Activated T-cell treated with anti-CD3 and anti-CD28 coated beads for 4 hours (primary cell): Measurements from ENCODE around the gene CDH4.

ENCODE experiments used
- DNase-seq: peaks from one replicate; pipeline ENCODE4 v3.0.0-alpha.2; 2020

The CDH4 gene

GRCh38 chr20:61816606-61817460, 564.8 kb downstream of the CDH4 start:
- no peak for DNase-seq

DNA sequence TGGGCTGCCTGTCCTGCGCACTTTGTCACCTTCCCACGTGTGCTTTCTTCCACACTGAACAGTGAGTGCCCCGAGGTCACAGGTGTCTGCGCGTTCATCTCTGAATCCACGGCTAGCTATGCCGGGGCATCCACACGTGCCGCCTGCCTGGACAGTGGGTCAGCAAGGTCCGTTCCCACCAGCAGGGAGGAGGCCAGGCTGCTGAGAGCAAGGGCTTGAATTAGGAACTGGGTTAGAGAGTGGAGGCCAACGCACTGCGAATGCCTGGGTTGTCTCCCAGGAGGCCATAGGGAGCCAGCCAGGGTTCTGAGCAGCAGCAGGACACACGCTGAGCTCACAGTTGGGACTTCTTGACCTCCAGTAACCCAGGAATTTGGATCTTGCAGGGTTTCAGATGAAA, 565.5 kb downstream of the CDH4 start:
- DNase-seq, result no peak

DNA sequence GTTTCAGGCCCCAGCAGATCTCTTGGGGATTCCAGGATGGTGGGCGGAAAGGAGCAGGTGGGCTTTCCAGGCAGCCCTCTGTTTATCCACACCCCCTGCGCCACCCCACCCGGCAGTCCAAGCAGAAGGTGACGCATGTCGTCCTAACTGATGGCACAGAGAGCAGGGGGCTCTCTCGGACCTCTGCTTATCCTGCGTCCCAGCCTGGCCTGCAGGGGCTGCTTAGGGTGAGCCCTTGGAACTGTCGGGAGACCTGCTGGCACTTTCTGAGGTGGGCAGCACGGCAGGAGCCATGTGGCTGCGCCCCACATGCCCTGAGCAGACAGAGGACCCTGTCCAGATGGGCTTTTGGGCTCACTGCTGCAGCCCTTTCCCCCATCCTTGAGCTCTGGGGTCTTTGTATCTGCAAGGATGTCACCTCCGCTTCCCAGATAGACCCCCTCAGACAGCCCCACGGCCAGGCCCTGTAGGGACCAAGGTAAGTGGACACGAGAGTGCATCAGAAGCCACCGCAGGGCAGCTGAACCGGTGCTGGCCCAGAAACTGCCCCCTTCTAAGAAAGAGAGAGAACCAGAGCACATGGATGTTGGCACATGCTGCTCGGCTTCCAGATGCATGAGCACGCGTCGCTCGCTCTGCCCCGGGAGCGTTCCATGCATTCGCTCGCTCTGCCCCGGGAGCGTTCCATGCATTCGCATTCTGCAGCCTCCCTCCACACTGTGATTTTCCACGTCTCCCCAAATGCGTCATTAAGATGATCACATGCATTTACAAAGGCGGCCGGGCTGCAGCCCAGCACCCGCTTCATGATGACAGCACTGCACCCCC, 566.9 kb downstream of the CDH4 start:
- DNase-seq, result no peak

DNA sequence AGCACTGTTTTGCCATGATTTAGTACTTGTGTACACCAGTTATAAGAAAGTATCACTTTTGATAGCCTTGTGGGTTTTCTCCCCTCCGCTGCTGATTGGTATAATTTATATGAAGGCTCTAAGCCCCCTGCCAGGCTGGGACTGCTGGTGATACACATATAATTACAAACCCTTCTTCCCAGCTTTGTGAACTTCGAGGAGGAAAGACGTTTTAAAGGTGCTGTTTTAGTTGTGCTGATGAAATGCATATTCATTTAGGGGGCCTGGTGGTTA, 567.4 kb downstream of the CDH4 start:
- DNase-seq, result no peak

DNA sequence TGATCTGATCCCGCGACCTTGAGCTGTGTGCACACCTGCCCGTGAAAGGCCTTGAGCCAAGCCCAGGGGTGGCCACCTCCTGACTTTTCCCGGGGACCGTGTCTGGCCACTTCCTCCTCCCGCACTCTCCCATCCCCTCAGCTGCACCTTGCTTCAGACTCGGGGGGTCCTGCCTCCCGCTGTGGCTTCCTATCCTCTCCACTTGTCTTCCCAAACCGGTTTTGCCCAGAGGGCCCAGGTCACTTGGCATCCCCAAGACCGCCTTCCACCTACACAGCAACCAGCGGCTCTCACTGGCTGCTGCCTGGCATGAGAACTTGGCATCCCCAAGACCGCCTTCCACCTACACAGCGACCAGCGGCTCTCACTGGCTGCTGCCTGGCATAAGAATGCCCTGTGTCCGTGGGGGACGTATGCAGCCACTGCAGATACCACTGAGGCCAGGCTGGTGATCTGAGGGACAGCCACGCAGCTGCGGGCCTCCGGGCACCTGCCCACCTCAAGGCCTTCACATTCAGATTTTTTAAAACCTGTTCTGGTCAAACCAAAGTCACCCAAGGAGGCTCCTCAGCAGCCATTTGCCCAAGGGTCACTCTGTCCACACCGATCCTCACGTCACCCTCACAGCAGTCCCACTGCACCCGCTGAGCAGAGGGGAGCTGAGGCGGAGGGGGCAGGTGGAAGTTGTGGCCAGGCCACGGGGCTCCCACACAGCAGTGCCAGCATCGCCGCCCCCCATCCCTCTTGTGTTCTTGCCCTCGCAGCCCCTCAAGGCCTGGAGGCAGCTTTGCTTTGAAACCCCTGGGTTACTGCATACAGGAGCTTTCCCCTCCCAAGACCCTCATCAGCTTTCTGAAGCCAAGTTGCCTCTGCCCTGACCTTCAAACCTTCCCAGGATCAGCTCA, 568.1 kb downstream of the CDH4 start:
- DNase-seq, result no peak

- DNase-seq, result no peak
These were observed 569.7 kb downstream of the CDH4 start for GRCh38 chr20:61821735-61822134.

- no peak for DNase-seq
These were observed 570.3 kb downstream of the CDH4 start for GRCh38 chr20:61822396-61822795.

GRCh38 chr20:61823242-61823641, 571.2 kb downstream of the CDH4 start:
- DNase-seq, result no peak

- DNase-seq, result no peak
These were observed 576.8 kb downstream of the CDH4 start for GRCh38 chr20:61828891-61829290.

DNA sequence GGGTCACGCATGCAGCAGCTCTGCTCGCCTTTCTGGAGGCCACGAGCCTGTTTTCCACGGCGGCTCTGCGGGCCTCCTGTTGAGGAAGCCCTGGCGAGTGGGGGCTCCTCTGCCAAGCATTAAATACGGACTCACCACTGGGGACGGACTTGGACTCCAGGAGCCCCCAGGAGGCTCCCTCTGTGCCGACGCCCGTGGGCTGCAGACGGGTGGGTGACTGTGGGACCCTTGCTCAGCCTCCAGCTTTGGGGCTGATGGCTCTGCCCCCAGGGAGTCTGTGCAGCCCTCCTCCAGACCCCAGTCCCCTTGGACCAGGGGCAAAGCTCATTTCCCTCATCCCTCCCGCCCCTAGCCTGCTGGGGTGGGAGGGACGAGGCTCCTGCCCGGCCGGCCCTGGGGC, 577.5 kb downstream of the CDH4 start:
- no peak for DNase-seq

- no peak for DNase-seq
These were observed 578.3 kb downstream of the CDH4 start for GRCh38 chr20:61830241-61830930.

DNA sequence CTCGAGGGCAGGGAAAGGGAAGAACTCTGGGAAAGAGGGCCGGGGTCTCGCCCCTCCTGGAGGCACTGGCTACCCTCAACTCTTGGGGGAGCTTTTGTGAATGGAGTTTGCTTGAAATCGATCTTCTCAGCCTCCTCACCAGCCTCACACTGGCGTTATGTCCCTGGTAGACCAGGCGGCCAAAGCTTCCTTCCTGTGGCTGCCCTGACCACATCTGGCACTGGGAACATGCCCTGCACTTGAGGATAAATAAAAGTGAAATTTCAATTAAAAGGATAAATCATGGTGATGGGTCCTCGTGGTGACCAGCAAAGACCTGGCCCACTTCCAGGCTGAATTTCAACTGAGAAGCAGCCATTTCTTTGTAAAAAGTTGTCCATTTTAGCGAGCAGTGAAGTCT, 578.9 kb downstream of the CDH4 start:
- no peak for DNase-seq

DNA sequence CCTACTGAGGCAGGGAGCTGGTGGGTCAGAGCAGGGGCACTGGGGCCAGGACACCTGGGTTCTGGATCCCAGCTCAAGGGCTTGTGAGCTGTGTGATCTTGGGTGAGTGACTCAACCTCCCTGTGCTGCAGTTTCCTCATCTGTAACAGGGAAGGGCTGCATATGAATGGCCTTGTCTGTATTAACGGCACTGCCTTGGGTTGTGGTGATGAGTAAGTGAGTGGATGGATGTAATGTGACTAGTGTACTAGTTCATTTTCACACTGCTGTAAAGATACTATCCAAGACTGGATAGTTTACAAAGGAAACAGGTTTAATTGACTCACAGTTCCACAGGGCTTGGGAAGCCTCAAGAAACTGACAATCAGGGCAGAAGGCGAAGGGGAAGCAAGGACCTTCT, 580.1 kb downstream of the CDH4 start:
- DNase-seq, result no peak

- no peak for DNase-seq
These were observed 581.9 kb downstream of the CDH4 start for GRCh38 chr20:61833807-61834610.

DNA sequence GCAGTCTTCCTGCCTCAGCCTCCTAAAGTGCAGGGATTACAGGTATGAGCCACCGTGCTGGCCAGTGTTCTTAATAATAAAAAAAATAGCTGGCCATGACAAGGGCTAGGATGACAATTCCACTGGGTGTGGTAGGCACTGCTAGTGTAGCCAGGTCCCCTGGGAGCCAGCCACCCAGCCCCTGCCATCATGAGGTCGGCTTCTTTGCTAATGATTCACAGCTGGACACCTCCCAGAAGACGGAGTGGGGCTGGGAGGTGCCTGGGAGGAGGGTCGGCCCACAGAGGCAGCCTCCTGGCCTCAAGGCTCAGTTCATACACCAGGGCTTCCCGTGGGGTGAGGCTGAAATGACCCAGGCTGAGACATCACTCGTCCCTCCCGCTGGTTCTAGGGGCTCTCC, 583.2 kb downstream of the CDH4 start:
- no peak for DNase-seq

DNA sequence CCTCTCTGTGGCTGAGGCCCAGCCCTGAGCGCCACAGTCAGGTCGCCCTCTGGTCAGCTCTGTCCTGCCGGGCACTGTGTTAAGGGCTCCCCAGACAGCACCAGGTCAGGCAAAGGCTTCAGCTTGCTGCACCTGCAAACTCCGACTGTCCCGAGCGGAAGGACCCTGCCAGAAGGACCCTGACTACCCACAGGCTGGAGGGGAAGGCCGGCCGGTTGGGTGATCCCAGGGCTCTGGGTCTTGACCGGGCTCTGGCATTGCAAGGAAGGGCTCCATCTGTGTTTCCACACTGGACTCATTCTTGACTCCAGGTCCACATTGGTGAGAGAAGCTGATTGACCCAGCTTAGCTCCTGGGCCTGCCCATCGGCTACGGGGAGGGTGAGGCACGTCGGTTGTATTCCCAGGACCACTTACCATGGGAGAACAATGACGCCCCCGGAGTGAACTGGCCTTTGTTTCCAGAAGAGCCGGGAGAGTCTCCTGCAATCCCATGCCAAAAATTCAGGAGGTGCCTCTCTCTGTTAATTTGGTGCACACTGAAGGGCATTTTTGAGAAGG, 583.8 kb downstream of the CDH4 start:
- DNase-seq, result no peak

GRCh38 chr20:61837200-61837599, 585.1 kb downstream of the CDH4 start:
- DNase-seq, result no peak

- no peak for DNase-seq
These were observed 587.3 kb downstream of the CDH4 start for GRCh38 chr20:61839223-61839911.

DNA sequence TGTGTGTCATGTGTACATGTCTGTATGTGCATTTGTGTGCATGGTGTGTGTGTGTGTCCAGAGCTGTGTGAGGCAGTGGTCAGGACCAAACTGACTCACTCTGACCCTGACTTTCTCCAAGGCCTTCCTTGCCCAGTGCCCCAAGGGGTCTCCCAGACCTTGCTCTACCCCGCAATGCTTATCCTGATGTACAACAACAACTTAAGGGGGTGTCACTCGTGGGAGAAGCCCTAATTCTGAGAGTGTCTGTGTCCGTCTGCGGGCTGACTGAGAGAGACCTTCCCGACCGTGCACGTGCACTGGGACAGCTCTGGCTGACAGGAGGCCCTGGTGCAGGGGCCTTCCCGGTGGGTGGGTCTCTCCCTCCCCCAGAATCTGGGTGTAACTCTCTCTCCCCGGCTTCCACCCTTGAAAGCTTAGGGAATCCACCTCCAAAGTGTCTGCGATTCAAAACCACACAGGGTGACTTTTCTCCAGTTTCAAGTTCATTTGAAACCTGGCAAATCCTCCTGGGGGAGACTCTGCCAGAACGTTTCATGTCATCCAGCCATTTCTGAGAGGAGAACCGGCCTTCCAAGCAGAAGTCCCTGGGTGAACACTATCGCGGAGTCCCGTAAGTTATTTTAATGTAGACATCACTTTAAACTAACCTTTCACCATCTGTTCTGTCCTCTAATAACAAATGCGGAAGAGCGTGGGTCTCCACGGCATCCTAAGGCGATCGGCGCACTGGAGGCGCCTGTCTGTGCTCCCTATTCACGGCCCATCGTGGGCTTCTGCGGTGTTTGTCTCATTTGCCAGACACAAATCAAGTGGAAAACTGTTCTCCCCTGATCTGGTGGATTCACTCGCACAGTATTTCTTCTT, 588.1 kb downstream of the CDH4 start:
- no peak for DNase-seq
